Loucy (cell line): ENCODE results near the gene XNDC1N.

ENCODE experiments used
- H2AFZ ChIP-seq: fragments of 200-600 bp; sonication (generic); 2 replicates; pipeline ENCODE4 v1.6.0; 2016; ENCODE audit warnings: antibody characterized with exemption, mild to moderate bottlenecking, low read length, moderate library complexity
- H3F3A ChIP-seq: fragments of 200-600 bp; 2 replicates; pipeline ENCODE4 v1.6.0; 2016; ENCODE audit warnings: antibody characterized with exemption, low read depth, mild to moderate bottlenecking
- H3K27me3 ChIP-seq: fragments of 200-600 bp; sonication (generic); 2 replicates; pipeline ENCODE4 v1.6.1; 2014; ENCODE audit warnings: low read length, mild to moderate bottlenecking; ENCODE audit not compliant: insufficient read depth, poor library complexity, severe bottlenecking
- H3K36me3 ChIP-seq: fragments of 200-600 bp; sonication (generic); 2 replicates; pipeline ENCODE4 v1.6.1; 2016; ENCODE audit warnings: low read length; ENCODE audit not compliant: insufficient read depth
- H3K4me1 ChIP-seq: fragments of 200-600 bp; sonication (generic); 2 replicates; pipeline ENCODE4 v1.5.1; 2014; ENCODE audit warnings: low read length, mild to moderate bottlenecking; ENCODE audit not compliant: insufficient read depth, poor library complexity, severe bottlenecking
- H3K4me2 ChIP-seq: fragments of 200-600 bp; sonication (generic); 2 replicates; pipeline ENCODE4 v1.6.0; 2014; ENCODE audit warnings: antibody characterized with exemption, low read length, low read depth, mild to moderate bottlenecking; ENCODE audit not compliant: poor library complexity, severe bottlenecking
- H3K4me3 ChIP-seq: fragments of 200-600 bp; sonication (generic); 2 replicates; pipeline ENCODE4 v1.5.1; 2014; ENCODE audit warnings: low read length, mild to moderate bottlenecking, mixed read lengths; ENCODE audit not compliant: poor library complexity, severe bottlenecking
- H3K79me2 ChIP-seq: fragments of 200-600 bp; sonication (generic); 2 replicates; pipeline ENCODE4 v1.6.1; 2014; ENCODE audit warnings: low read length; ENCODE audit not compliant: insufficient read depth
- H3K9ac ChIP-seq: fragments of 200-600 bp; sonication (generic); 2 replicates; pipeline ENCODE4 v1.6.0; 2014; ENCODE audit warnings: mild to moderate bottlenecking, low read depth, low read length, moderate library complexity; ENCODE audit not compliant: poor library complexity, severe bottlenecking
- H3K9me2 ChIP-seq: fragments of 200-600 bp; sonication (generic); replicated peaks from 2 replicates; pipeline ENCODE4 v1.6.1; 2016; ENCODE audit warnings: low read depth, low read length, mixed read lengths
- H3K9me3 ChIP-seq: fragments of 200-600 bp; sonication (generic); 2 replicates; pipeline ENCODE4 v1.6.1; 2014; ENCODE audit warnings: mild to moderate bottlenecking, antibody characterized with exemption, low read length, low read depth; ENCODE audit not compliant: insufficient read depth
- H4K20me1 ChIP-seq: fragments of 200-600 bp; sonication (generic); 2 replicates; pipeline ENCODE4 v1.6.0; 2014; ENCODE audit warnings: antibody characterized with exemption, low read length, mild to moderate bottlenecking; ENCODE audit not compliant: insufficient read depth, poor library complexity, severe bottlenecking
- EZH2phosphoT487 ChIP-seq: fragments of 200-600 bp; IDR thresholded peaks from 2 replicates; pipeline ENCODE4 v1.6.1; 2018; ENCODE audit warnings: antibody characterized with exemption, mild to moderate bottlenecking, moderate library complexity, borderline replicate concordance
- TF ChIP-seq, protein P1 (sequence below): fragments of 200-600 bp; sonication (generic); conservative IDR thresholded peaks from 2 replicates; pipeline ENCODE4 v1.5.1; 2014; ENCODE audit warnings: mild to moderate bottlenecking, antibody characterized with exemption, low read length

Gene XNDC1N, protein sequence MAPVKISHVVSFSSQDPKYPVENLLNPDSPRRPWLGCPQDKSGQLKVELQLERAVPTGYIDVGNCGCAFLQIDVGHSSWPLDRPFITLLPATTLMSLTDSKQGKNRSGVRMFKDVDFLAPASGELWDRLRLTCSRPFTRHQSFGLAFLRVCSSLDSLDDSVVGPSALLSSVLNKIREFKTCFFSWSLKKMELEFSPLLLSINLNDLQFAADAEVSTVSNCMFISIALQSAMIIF

DNA sequence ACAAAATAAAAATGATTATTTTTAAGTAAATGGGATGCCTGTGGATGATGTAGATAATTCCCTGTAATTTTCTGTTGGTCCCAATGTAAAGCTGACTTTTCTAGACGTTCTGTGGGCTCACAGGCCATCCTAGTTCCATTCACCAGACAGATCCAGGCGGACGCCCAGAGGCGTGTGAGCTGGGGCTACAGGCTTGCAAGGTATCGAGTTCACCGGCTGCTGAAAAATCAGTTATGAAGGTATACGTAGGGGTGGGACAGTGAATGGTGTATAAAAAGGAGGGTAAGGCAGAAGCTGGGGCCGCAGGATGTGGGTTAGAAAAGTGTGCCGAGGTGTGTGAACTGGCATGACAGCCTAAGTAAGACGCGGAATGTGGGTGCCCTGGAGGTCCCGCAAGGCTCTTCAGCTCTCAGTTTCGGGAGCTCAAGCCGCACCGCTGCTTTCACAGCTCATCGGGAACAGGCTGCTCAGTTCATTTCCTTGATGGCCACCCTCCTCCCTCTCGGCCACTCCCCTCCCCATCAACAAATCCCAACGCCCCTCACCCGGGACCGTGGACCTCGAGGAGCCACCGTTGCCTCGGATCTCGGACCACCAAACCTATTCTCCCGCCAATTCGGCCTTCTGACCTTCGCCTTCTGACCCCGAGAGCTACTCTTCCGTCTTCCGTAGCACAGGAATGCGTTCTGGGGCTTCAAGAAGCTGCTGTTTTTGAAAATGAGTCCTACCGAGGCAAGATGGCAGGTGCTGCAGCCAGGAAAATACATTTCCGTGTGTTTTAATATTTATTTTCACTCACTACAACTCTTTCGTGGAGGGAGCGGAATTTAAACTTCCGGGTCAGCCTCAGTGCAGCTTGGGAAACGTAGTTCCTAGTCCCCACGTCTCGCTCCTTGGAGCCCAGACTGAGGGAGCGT, at the start of gene XNDC1N:
Gene XNDC1N (minus strand): TSS at position 775 of the 917 bp plus-strand sequence. CDS start 5,241 bp downstream, outside the sequence.
- Histone ChIP-seq H4K20me1 (peaks cover 15% of the 10 kb centered on the region), H3K9ac (peak within 1 kb of the TSS; percentile 84), H2AFZ (peak within 1 kb of the TSS; percentile 85), H3K9me3 (no peaks in the 10 kb centered on the region), H3K4me3 (peak within 1 kb of the TSS; percentile 75), H3K79me2 (peaks cover 55% of the 10 kb centered on the region), H3F3A (no peaks in the 10 kb centered on the region), H3K4me1 (peaks cover 38% of the 10 kb centered on the region), H3K27me3 (no peaks in the 10 kb centered on the region), H3K36me3 (no peaks in the 10 kb centered on the region), H3K4me2 (peak within 1 kb of the TSS; percentile 80), H3K9me2 (no peaks in the 10 kb centered on the region)
- TF ChIP-seq, protein P1, sequence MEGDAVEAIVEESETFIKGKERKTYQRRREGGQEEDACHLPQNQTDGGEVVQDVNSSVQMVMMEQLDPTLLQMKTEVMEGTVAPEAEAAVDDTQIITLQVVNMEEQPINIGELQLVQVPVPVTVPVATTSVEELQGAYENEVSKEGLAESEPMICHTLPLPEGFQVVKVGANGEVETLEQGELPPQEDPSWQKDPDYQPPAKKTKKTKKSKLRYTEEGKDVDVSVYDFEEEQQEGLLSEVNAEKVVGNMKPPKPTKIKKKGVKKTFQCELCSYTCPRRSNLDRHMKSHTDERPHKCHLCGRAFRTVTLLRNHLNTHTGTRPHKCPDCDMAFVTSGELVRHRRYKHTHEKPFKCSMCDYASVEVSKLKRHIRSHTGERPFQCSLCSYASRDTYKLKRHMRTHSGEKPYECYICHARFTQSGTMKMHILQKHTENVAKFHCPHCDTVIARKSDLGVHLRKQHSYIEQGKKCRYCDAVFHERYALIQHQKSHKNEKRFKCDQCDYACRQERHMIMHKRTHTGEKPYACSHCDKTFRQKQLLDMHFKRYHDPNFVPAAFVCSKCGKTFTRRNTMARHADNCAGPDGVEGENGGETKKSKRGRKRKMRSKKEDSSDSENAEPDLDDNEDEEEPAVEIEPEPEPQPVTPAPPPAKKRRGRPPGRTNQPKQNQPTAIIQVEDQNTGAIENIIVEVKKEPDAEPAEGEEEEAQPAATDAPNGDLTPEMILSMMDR, result no peak
- no peak for TF ChIP-seq EZH2phosphoT487

DNA sequence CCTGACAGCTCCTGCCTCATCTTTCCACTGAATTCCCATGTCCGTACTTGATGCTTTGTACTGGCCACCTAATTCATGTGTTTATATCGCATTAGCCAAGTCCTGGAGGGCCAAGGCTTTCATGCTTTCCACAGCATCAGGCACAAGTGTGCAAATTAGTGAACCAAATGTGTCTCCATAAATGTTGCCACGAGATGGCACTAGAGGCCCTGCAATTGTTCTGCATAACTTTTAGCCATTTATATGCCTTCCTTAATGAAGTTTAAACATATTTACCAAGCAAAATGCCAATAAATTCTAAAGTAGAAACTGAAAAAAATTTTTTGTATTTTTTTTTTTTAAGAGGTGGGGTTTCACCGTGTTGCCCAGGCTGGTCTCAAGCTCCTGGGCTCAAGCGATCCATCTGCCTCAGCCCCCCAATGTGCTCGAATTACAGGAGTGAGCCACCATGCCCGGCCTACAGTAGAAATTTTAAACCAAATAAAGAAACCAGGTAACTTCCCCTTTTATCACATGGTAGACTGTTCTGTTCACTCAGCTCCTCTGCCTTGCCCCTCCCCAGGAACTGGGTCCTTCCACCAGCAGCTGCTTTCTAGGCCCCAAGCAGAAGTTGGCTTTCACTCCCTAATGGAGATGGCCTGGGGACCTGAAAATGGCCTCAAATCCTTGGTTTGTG, 49.5 kb upstream of the XNDC1N start:
- Histone ChIP-seq H3K36me3 (peaks cover 28% of the 10 kb centered on the region; the same call in 1 of the 2 replicates), H4K20me1 (no peaks in the 10 kb centered on the region), H3K4me1 (no peaks in the 10 kb centered on the region), H3K4me3 (no peak overlapping the region), H3K27me3 (no peaks in the 10 kb centered on the region), H3K9me2 (no peaks in the 10 kb centered on the region), H3K9me3 (no peaks in the 10 kb centered on the region), H2AFZ (no peak overlapping the region), H3K4me2 (no peak overlapping the region), H3K9ac (no peak overlapping the region), H3F3A (no peaks in the 10 kb centered on the region), H3K79me2 (no peaks in the 10 kb centered on the region)
- TF ChIP-seq, protein P1, result peak; percentile 81
- no peak for TF ChIP-seq EZH2phosphoT487

DNA sequence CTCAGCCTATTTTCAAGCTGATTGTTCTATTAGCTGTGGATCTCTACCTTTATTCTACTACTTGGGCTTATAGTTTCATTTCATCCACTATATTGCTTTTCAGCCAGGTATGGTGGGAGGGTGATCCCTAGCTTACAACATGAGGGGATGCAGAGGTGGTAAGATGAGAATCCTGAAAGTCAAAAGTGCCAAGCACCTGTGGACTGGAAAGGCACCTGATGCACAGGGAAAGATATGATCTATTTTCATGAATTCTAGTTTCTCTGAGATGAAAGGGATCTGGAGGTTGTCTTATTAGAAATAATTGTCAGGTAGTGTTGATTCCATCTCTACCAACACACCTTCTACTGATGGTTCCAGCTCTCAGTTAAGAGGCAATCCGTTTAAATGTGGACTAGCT, 48.7 kb upstream of the XNDC1N start:
- no peaks in the 10 kb centered on the region for H3K9me3 ChIP-seq
- H3K36me3 ChIP-seq, result peaks cover 33% of the 10 kb centered on the region; the same call in 1 of the 2 replicates
- H3K4me1 ChIP-seq, result no peaks in the 10 kb centered on the region
- H3K79me2 ChIP-seq, result no peaks in the 10 kb centered on the region
- H3F3A ChIP-seq, result no peaks in the 10 kb centered on the region
- no peak for TF ChIP-seq EZH2phosphoT487
- no peak overlapping the region for H2AFZ ChIP-seq
- no peaks in the 10 kb centered on the region for H3K27me3 ChIP-seq
- no peak overlapping the region for H3K4me3 ChIP-seq
- H4K20me1 ChIP-seq, result no peaks in the 10 kb centered on the region
- no peaks in the 10 kb centered on the region for H3K9me2 ChIP-seq
- no peak overlapping the region for H3K4me2 ChIP-seq
- H3K9ac ChIP-seq, result no peak overlapping the region
